HG03139 (cell line): ENCODE results near the gene CEP72.

Source experiments
- ATAC-seq: cut with Tn5 transposase; IDR thresholded peaks from one replicate; pipeline ENCODE4 v1.9.1; 2021; ENCODE audit not compliant: unreplicated experiment

The CEP72 gene

DNA sequence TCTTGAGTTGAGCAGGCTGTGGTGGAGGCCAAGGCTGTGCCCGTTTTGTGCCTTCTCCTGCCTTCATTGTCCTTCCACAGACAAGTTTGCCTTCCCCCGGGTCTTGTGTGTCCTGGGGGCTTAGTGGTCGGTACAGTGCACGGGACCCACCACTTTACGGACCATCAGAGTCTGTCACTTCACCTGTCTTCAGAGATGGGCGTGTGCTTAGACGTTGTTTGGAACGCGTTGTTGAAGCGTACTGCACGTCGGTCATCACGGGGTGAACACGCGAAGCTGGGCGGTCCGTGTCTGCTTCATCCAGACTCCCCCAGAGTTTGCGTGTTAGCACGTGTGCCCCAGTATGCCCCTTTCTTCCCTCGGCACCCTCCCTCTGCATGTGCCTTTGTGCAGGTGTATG is 24.8 kb downstream of the CEP72 start:
- ATAC-seq, result no peak

DNA sequence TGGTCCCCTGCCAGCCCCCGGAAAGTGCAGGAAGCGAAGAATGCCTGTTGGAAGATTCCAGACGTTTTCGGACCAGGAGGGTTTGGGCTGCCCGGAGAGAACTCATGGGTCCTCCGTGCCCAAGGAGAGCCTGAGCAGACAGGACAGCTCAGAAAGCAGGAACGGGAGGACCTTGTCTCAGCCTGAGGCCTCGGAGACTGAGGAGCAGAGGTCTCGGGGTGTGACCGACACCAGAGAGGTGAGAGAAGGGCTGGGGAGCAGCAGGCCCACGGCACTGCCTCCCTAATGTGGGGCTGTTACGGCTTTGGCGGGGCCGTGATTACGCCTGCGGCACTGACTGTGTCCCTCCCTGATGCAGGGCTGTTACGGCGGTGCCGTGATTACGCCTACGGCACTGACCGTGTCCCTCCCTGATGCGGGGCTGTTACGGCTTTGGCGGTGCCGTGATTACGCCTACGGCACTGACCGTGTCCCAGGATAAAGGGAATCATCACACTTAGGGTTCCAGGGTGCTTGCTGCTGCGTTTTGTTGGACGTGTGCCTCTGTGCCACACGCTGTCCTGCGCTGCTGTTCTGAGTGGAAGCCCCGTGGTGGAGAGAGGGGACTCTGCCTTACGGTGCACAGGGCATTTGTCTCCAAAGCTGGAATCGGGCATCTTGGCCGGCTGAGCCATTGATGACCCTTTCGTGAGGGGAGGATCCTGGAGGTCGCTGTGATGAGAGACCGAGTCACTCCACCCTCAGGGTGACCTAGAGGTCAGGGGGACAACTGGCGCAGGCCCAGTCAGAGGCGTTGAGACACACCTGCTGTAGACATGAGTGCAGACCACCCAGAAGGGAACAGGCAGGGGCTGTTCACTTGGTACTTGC is 25.7 kb downstream of the CEP72 start:
- ATAC-seq, result no peak

DNA sequence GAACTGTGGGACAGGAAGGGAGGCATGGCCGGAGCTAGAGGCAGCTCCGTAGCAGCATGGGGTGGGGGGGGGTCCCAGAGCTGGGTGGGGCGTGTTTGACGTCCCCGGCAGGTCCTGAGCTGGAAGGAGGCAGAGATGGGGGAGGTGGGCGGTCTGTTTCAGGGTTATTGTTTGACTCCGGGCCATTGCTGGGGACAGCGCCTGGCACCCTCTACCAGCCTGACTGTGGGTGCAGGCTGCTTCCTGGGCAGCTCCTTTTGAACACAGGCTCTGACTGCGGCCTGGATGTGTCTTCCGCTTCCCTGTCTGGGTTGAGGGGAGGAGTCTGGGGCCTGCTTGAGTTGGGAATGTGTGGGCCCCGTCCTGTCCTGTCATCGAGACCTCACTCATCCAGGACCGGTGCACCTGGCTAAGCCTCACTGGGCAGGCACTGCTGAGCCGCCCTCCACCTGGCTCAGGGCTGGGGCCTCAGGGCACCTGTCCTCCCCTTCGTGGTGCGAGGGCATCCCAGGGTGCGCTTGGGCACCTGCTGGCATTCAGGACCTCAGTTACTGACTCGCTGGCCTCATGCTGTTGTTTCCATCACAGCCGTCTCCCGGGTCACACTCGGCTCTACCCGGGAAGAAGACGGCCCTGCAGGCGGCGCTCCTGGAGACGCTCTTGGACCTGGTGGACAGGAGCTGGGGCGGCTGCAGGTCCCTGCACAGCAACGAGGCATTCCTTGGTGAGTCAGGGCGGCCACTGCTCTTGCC is 26.5 kb downstream of the CEP72 start:
- ATAC-seq, result no peak

DNA sequence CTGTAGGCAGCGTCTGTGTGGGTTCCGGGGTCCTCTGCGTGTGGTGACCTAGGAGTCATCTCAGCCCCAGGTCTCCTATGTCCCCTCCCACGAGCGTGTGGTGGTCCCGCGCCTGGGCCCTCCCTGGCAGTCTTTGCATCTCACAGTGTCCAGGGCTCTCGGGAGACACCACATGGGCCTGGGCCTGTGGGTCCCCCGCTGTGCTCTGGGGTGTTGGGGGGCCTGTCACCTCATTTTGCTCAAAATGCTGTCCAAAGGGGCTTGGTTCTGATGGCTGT is 27.1 kb downstream of the CEP72 start:
- ATAC-seq, result no peak

DNA sequence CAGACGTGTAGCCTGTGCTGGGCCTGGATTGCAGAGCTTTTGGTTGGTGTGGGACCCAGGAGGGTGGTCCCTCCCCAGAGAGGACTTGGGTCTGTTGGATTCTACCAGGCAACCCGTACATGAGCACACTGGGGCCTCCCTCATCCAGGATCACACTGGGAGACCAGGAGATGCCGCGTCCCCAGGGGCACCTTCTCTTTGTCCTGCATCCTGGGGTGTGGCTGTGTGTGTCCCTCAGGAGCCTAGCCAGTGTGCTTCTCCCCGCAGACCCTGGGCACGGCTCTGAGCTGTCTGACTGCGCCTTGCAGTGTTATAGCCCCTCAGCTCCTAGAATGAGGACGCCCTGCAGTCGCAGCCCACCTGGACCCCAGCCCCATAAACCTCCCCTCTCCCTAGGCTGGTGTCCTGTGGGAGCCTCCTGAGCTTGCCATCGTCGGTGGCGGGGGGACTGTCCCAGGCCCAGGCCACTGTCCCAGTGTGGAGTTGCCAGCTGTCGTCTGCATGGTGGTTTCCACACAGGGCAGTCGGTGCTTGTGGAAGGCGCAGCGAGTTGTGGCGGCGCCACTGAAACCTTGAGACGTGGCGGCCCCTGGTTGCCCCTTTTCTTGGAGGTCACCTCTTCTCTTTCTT is 27.6 kb downstream of the CEP72 start:
- ATAC-seq, result no peak

DNA sequence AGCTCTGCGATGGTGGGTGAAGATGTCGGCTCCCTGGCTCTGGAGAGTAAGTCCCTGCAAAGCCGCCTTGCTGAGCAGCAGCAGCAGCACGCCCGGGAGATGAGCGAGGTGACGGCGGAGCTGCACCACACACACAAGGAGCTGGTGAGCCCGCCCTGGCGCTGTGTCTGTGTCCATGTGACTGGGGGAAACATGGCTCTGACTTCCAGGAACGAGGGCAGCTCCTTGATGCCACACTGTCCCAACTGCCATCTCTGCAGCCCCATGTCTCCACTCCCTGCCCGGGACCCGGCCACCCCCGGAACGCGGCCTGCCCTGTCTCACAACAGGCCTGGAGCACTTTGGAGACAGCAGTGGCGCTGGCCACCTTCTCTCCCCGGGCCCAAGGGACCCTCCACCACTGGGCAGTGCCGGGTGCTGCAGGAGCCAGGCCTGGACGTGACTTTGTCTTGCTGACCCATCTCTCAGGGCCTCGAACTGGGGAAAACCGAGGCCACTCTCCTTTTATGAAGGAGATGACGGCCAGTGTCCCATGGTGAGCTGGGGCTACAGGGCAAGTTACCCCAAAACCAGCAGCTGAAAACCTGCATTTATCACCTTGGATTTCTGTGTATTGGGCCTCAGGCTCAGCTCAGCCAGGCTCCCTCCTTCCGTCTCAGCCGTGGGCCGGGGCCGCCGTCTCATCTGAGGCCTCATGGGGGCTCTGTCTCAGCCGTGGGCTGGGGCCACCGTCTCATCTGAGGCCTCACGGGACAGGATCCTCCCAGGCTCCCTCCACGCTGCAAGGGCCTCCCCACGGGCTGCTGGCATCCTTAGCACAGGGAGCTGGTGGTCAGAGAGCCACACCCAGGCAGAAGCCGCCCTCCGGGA is 28.6 kb downstream of the CEP72 start:
- no peak for ATAC-seq

DNA sequence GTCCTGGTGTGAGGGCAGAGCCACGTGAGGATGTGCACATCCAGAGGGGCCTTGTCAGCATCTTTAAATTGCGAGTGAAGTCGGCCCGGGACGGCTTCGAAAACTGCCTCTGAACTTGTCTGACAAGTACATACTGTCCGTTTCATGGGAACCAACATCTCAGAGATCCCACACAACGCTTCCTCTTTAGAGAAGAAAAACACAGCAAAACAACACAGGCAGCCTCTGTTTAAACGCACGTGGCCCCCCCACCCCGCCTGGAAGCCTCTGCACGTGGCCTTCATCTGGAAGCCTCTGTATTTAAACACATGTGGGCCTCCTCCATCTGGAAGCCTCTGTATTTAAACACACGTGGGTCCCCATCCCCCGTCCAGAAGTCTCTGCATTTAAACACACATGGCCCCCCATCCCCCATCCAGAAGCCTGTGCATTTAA is 29.2 kb downstream of the CEP72 start:
- no peak for ATAC-seq

DNA sequence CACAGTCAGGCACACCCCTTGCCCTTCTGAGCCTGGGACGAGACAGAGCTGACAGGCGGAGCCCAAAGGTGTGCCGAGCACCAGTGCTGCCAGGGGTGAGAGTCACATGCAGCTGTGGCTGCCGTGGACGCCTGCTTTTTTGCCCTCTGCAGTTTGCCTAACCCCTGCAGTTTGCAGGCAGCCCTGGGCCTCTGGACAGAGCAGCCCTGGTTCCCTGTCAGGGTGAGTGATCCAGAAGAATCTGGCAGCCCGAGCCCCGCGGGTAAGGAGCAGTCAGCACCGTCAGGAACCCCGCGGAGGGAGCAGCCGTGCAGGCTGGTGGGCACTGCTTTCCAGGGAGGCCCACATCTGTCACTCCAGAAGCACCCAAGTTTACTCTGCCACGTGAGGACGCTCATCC is 30.3 kb downstream of the CEP72 start:
- ATAC-seq, result no peak

DNA sequence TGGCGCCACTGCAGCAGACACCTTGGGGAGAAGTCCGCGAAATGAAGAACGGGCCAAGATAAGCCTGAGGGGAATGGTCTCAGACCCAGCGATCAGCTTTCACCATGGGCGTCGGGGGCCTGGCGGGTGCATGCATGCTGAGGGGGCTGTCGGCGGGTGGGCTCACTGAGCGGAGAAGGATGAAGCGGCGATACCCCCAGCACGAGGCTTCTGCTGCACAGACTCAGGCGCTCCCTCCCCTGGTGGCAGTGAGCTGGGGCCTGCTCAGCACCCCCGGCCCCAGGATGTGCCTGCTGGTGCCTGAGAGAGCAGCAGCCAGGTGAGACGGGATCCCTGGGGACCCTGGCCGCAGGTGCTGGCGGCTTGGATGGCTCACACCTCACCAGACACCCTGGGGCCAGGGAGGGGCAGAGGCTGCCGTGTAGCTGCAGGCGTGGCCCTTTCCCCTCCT is 31.2 kb downstream of the CEP72 start:
- peak; percentile 39 for ATAC-seq

DNA sequence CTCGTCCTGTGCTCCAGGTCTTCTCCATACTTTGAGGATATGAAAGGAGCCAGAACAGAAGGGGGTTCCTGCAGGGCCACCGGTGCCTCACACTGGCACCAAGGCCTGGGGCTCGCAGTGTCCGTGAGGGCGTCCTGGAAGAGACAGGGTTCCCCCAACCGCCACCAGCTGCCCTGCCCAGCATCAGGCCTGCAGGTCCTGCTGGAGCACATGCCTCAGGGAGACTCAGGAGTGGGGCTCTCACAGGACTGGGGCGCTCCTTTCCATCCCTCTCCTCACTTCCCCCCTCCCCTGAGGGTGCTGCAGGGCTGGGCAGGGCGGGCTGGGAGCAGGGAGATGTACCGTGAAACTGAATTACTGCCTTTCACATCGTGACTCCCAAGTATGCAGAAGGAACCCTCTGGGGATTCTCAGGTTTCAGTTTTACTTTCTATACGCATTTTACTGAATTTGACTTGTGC is 31.7 kb downstream of the CEP72 start:
- ATAC-seq, result peak; percentile 50

DNA sequence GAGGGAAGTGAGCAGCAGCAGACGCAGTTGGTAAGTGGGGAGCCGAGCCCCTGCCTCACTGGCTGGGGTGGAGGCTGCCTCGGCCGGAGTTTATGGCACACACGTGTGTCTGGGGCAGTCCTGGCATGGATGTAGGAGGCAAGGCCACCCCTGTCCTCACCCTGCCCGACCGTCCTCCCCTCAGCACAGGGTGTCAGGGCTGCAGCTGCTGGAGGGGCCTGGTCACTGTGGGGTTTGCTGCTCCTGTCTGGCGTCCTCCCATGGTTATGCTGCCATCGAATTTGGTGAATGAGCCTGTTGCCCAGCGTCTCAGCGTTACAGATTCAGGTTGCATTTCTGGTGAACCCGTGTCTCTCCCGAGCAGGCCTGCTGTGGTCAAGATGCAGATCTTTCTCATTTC is 32.4 kb downstream of the CEP72 start:
- no peak for ATAC-seq

DNA sequence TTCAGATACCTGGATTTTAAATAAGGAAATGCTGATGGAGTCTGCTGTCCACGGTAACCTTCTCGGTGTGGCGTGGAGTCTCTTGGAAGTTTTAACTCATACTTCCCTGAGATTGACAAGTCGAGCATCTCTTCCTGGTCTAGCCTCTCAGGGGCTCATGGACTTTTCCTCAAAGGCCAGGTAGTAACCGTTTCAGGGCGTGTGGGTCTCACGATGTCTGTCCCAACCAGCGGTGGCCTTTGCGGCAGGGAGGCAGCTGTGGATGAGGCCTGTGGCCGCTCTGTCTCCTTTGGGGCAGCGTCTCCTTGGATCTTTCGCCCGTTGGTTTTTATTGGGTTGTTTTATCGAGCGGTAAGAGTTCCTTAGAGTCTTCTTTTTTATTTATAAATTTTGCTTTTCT is 32.8 kb downstream of the CEP72 start:
- ATAC-seq, result no peak

DNA sequence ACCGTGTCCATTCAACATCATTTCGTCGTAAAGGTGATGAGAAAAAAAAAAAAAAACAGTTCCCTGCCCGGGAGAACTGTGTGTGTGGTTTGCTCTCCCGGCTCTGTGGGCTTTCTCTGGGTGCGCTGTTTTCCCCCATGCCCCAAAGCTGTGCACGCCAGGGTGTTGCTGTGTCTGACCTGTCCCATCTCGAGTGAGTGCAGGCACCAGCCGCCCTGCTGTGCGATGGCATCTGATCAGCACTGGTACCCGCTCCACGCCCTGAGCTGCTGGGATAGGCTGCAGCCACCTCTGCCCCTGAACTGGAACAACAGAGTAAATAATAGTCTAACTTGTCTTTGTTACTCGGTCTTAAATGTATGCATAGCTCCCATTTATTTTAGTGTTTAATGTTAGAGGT is 33.3 kb downstream of the CEP72 start:
- ATAC-seq, result no peak

DNA sequence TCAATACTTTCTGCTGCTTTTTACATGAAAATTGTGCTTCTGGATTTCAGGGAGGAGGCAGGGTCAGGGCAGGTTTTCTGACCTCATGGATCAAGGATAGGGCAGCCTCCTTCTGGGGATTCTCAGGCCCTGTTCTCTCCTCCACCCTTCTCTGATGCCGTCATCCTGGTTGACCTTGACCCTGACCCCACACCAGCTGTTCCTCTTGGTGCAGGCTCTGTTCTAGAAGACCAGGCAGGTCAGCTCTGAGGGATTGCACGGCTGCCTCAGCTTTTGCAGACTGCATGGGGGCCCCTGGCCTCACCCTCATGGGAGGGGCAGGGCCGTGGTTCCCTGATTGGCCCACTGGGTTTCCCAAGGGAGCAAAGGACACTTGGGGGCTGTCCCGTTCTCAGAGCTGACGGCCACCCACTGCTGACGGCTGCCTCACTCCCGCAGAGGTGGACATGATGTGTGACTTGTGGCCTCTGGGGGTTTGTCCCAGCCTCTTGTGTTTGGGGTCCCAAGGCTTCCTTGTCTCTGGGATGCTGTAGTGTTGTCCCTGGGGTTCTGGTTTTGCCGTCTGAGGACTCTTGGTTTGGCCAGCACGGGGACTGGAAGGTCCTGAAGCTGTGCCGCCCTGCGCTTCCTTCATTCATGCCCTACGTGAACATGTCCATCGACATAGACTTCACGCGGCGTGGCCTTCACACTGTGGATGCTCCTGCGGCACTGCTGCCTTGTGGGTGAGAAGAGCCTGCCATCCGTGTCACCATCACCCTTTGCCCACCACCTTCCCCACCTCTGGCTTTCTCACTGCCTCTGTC is 34.5 kb downstream of the CEP72 start:
- no peak for ATAC-seq

DNA sequence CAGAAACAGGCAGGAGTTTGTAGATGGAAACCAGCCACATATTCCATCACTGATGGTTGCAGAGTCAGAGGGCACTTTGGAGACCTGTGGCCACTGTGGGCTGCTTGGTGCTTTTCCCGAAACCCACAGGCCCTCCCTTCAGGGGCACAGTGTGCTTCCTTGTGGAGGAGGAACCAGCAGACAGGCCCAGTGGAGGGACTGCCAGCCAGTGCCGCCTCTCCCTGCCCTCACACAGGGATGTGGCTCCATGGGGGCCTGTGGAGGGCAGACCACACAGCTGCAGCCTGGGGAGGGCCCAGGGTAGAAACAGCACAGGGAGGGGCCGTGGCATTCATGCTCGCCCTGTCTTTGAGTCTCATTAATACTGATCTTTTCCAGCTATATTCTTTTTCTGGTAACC is 35.2 kb downstream of the CEP72 start:
- ATAC-seq, result no peak

DNA sequence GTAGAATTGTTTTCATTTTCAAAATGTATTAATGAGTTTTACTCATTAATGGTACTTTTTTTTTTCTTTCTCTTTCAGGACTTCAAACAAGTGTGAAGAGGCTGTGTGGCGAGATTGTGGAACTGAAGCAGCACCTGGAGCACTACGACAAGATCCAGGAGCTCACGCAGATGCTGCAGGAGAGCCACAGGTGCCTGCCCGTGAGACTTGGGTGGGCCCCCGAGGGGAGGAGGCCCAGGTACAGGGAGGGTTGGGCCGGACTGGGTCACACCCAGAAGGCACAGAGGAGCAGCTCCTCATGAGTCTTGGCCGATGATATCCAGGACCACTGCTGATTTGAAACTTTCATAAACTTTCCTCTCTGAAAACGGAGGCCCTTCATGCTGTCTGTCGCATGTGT is 35.6 kb downstream of the CEP72 start:
- ATAC-seq, result no peak

DNA sequence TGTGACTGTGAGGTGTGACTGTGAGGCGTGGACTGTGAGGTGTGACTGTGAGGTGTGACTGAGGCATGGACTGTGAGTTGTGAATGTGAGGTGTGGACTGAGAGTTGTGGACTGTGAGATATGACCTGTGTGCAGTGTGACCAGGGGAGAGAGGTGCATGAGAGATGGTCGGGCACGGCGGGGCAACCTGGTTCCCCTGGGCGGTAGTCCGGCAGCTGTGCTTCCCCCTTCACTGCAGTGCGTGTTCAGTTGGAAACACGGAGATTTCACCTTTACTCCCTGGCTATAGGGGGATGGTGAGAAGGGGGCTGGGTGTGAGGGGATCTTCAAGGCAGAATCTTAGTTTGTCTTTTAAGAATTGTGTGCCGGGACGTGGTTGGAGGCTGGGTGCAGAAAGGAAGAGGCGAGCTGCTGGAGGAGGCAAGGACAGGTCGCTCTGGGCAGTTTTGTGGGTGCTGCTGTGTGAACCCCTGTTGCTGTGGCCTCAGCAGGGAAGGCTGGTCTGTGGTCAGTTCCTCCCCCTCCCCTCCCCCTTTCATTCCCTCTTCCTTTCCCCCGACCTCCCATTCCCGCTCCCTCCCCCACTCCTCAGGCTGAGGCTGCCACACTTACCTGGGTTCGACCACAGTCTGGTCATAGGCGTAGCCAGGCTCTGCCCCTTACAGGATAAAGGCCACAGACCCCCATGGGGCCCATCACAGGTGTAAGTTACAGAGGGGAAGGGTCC is 39.3 kb downstream of the CEP72 start:
- ATAC-seq, result no peak

DNA sequence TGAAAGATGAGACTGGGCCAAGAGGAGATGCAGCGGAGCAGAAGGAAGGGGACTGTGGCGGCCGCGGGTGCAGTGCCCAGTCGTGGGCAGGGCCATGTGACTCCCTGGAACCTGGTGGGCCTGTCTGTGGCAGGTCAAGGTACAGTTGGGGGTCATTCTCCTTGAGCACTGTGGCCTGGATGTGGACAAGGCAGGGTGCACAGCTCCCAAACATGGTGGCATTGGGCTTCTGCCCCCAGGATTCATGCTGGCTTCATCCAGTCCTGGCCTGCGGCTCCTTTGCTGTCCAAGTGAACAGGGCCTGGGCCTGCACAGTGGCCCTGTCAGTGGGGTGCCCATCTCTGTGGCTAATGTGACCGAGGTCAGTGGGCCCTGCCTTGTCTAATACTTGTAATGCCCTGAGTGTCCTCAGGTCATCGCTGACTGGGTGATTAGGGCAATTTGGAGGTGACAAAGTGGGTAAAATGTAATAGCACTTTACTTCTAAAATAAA is 39.9 kb downstream of the CEP72 start:
- ATAC-seq, result no peak

DNA sequence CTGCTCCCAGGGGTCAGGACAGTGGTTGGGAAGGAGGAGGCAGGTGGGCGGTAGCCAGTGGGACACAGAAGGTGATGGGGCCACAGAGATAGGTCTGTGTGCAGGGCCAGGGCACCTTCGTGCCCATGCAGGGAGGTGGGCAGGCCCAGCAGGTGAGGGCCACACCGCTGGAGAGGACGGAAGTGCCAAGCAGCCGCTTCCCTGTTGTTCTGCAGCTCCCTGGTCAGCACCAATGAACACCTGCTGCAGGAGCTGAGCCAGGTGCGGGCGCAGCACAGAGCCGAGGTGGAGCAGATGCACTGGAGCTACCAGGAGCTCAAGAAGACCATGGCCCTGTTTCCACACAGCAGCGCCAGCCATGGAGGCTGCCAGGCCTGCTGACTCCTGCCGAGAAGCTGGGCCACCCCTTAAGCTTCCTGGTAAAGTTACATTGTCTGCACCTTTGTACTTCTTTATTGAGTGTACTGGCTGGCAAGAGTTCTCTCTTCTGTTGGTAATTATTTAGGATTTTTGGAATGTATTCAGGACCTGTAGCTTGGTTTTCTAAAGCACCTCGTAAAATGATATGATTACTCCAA is 40.7 kb downstream of the CEP72 start:
- no peak for ATAC-seq
